Stimulated activated CD4-positive, alpha-beta T cell treated with anti-CD3 and anti-CD28 coated beads, Interleukin-12 subunit alpha, Interleukin-12 subunit beta, amount 100 ng/mL, for 4 hours (primary cell): ENCODE data around the gene PDS5A.
"Not testable (repeated sequence)": the region's sequence is repeated elsewhere in the genome, so short reads cannot be mapped to it uniquely, and the experiment has no call there.

Experiments used
- DNase-seq: peaks from one replicate; pipeline ENCODE4 v3.0.0-alpha.2; 2020

PDS5A gene, protein sequence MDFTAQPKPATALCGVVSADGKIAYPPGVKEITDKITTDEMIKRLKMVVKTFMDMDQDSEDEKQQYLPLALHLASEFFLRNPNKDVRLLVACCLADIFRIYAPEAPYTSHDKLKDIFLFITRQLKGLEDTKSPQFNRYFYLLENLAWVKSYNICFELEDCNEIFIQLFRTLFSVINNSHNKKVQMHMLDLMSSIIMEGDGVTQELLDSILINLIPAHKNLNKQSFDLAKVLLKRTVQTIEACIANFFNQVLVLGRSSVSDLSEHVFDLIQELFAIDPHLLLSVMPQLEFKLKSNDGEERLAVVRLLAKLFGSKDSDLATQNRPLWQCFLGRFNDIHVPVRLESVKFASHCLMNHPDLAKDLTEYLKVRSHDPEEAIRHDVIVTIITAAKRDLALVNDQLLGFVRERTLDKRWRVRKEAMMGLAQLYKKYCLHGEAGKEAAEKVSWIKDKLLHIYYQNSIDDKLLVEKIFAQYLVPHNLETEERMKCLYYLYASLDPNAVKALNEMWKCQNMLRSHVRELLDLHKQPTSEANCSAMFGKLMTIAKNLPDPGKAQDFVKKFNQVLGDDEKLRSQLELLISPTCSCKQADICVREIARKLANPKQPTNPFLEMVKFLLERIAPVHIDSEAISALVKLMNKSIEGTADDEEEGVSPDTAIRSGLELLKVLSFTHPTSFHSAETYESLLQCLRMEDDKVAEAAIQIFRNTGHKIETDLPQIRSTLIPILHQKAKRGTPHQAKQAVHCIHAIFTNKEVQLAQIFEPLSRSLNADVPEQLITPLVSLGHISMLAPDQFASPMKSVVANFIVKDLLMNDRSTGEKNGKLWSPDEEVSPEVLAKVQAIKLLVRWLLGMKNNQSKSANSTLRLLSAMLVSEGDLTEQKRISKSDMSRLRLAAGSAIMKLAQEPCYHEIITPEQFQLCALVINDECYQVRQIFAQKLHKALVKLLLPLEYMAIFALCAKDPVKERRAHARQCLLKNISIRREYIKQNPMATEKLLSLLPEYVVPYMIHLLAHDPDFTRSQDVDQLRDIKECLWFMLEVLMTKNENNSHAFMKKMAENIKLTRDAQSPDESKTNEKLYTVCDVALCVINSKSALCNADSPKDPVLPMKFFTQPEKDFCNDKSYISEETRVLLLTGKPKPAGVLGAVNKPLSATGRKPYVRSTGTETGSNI (N-terminal part only)

DNA sequence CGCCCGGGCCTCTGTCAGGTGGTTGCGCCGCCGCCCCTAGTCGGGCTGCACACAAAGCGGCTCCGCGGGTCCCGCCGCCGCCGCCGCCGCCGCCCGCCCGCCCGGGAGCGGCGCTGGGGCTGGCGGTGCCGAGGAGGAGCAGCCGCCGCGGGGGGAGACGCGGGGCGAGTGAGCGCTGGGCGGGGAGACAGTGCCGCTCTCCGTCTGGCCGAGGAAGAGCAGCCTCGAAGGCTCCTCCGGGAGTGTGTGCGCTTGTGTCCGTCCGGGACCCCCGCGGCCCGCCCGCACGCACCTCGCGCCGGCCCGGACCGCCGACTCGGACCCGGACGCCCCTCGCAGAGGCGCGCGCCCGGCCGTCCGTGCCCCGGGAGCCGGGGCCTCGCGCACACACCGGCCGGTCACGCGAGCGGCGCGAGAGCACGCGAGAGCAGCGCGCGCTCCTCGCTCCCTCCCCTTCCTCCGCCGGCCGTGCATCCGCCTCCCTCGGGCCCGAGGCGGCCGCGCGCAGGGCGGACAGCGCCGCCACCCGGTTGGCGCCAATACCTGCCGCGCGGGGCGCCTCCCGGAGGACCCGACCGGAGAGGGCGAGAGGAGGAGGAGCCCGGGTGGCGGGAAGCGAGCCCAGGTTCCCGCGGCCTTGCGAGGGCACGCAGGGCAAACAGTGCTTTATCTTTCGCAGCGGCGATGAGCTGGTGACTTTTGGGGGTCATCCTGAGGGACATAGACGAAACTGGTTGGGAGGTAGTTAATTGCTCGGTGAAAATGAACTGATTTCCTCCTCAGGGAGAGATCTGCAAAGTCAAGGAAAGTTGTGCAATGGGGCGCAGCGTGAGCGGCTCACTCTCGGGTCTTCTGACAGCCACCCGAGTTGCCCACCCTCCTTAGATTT, at the start of gene PDS5A:
Gene PDS5A (minus strand): TSS at position 423 of the 889 bp plus-strand sequence. CDS start 1,334 bp downstream, outside the sequence.
- peak; percentile 87 for DNase-seq

DNA sequence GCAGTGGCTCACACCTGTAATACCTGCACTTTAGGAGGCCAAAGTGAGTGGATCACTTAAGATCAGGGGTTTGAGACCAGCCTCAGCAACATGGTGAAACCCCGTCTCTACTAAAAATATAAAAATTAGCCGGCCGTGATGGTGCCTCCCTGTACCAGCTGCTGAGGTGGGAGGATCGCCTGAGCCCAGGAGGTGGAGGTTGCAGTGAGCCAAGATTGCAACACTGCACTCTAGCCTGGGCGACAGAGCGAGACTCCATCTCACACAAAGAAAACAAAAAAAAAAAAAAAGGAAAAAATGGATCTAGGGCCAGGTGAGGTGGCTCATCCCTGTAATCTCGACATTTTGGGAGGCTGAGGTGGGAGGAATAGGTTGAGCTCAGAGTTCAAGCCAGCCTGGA, 46.3 kb upstream of the PDS5A start:
- not testable (repeated sequence) for DNase-seq

DNA sequence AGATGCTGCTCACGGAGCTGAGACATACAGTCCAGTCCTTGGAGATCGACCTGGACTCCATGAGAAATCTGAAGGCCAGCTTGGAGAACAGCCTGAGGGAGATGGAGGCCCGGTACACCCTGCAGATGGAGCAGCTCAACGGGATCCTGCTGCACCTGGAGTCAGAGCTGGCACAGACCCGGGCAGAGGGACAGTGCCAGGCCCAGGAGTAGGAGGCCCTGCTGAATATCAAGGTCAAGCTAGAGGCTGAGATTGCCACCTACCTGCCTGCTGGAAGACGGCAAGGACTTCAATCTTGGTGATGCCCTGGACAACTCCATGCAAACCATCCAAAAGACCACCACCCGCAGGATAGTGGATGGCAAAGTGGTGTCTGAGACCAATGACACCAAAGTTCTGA, 43.4 kb upstream of the PDS5A start:
- DNase-seq: not testable (repeated sequence)

DNA sequence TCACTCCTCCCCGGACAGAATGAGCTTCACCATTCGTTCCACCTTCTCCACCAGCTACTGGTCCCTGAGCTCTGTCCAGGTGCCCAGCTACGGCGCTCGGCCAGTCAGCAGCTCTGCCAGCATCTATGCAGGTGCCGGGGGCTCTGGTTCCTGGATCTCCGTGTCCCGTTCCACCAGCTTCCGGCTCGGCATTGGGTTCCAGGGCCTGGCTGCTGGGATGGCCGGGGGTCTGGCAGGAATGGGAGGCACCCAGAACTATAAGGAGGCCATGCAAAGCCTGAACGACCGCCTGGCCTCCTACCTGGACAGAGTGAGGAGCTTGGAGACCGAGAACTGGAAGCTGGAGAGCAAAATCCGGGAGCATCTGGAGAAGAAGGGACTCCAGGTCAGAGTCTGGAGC, 42.5 kb upstream of the PDS5A start:
- DNase-seq: no peak

DNA sequence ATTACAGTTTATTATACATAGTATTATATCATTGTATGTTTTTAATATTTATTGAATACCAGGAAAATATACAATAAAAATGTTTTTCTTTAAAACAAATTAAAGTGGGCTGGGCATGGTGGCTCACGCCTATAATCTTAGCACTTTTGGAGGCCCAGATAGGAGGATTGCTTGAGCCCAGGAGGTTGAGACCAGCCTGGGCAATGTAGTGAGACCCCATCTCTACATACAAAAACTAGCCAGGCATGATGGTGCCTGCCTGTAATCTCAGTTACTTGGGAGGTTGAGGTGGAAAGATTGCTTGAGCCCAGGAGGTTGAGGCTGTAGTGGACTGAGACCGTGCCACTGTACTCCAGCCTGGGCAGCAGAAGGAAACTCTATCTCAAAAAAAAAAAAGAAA, 38.3 kb upstream of the PDS5A start:
- no peak for DNase-seq

DNA sequence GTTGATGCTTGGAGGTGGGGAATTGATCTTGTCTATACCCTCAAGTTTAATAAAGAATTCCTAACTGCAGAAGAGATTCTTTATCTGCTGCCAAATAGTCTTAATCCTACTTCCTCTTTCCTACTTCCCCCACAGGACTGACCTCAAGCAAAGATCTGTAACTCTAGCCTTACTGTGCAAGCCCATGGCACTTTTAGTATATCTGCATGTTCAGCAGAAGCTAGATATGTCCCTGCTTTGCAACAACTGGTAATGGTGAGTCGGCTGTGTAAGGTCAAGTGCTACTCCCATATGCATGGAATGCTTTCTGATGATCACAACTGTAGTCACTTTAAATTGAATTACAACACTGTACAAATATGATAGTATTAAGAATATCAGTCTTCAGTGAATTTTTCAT, 26.3 kb upstream of the PDS5A start:
- no peak for DNase-seq

DNA sequence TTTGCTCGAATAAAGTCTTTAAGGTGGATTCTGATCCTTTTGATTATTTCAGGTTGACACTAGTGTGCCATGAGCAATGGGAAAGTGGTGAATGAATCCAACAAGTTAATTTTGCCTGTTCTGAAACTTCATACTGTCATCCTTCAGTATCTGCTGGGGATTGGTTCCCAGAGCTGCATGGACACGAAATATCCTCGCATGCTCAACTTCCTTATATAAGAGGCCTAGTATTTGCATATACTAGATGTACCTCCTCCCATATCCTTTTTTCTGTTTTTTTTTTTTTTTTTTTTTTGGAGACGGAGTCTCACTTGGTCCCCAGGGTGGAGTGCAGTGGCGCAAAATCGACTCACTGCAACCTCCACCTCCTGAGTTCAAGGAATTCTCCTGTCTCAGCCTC, 23.0 kb upstream of the PDS5A start:
- no peak for DNase-seq

DNA sequence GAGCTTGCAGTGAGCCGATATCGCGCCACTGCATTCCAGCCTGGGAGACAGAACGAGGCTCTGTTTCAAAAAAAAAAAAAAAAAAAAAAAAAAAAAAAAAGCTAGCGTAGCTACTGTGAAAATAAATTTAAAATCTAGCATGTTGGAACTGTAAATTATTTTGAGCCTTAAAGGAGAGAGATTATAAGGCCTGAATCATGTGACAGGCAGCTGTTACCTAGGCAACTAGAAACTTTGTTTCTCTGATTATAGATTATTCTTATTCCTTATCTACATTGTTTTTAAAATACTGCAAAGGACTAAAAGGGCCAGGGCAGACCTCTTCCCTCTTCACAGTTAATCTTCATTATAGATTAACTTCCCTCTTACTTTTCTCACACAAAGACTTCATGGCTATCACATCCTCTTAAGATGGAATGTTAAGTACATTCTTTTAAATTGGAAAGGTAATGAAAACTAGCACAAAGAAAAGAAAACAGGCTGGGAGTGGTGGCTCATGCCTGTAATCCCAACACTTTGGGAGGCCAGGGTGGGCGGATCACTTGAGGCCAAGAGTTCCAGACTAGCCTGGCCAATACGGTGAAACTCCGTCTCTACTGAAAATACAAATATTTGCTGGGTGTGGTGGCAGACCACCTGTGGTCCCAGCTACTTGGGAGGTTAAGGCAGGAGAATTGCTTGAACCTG, 21.1 kb upstream of the PDS5A start:
- DNase-seq: no peak

DNA sequence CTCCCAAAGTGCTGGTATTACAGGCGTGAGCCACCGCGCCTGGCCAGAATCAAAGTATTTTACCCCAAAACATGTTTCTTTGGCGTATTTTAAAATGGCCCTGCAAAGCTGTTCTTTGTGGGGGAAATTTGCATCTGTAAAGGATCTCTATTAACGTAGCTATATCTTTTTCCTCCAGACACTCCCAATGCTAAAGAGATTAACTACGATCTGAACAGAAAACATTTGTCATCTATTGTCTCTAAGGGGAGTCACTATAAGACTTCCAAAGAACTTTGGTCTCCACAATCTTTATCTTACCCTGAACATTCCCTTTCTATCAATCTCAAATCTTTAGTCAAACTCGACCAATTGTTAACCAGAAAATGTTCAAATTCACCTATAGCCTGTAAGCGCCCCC, 19.1 kb upstream of the PDS5A start:
- DNase-seq: no peak

DNA sequence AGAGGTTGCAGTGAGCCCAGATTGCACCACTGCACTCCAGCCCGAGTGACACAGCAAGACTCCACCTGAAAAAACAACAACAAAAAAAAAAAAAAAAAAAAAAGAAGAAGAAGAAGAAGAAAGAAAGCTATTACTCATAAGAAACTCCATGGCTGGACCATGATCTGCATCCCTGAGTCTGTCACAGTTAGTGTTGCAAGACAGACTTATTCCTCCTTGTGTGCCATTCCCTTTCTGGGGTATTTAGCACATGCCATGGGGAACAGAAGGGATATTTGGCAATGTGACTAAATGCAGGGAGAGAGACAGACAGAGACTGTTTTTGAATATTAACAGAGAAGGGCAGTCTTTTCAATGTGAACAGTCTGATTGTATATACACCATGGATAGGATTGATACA, 16.7 kb upstream of the PDS5A start:
- DNase-seq: no peak

DNA sequence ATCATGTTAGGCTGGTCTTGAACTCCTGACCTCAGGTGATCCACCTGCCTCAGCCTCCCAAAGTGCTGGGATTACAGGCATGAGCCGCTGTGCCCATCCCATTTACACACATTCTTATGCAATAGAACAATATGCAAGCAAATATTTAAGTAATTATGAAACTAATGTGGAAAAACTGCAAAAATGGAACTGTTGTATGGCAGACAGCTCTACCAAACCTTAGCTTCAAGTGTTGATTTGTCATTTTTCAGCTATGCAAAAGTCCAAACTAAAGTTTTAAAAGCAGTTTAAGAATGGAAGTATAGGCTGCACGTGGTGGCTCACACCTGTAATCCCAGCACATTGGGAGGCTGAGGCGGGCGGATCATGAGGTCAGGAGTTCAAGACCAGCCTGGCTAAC, 11.7 kb upstream of the PDS5A start:
- DNase-seq: not testable (repeated sequence)

DNA sequence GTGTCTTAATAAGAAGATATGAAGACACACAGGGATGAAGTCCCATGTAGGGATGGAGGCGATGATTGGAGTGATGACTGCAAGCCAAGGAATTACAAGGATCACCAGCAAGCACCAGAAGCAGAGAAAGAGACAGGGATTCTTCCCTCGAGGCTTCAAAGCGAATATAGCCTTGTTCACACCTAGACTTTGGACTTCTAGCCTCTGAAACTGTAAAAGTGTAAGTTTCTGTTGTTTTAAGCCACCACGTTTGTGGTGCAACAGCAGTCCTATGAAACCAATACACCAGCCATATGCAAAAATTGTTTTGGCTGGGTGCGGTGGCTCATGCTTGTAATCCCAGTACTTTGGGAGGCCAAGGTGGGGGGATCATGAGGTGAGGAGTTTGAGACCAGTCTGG, 9.8 kb upstream of the PDS5A start:
- no peak for DNase-seq

DNA sequence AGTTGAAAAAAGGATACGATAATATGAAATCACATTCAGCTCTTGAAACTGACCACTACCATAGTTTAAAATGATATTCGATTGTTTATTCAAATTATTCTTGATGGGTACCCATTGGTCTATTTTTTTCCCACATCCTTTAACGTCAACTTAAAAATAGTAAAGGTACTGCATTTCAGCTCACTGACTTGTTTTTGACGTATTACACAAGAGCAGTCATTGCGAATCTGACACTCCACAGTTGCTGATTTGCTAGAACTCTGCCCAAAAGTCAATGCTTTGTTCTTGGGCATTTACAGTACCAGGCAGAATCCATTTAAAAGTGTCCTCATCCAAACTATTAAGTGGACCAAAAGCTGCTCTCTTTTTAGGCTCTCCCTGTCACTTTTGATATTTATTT, 1.2 kb upstream of the PDS5A start:
- no peak for DNase-seq

DNA sequence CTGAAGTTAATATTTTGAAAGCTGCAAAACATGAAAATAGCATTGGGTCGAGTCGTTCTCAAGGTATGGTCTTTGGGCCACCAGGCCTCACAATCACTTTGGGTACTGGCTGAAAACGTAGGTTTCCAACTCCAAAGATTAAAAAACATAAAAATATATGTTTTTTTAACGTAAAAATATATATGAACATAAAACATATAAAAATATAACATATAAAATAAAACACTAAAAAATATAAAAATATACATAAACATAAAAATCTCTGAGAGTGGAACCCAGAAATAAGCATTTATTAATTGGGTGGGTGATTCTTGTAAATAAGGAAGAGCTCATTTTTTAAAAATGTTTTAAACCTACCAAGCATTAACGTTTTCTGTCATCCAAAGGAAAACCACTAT, 666 bp upstream of the PDS5A start:
- DNase-seq: no peak

DNA sequence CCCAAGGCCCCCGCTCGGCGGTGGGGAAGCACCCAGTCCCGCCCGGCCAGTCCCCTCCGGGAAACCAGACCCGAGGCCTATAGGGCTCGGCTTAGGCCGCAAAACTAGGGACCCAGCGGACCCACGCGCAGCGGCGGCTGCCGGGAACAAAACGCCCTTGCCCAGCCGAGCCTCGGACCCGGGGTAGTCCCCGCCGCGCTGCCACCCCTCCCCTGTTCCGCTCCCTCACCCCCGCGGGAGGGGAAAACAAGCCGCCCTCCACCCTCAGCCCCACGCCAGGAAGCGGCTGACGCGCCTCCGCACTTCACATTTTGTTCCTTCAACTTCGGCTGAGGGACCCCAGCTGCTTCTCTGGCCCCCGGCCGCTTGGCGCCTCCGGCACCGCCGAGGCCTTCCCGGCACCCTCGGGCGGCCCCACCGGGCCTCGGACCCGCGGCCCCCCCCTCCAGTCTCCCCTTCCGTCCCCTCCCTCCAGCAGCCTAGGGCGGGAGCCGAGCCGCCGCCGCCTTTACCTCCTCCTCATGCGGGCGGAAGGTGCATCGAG, 694 bp downstream of the PDS5A start:
- peak; percentile 47 for DNase-seq

DNA sequence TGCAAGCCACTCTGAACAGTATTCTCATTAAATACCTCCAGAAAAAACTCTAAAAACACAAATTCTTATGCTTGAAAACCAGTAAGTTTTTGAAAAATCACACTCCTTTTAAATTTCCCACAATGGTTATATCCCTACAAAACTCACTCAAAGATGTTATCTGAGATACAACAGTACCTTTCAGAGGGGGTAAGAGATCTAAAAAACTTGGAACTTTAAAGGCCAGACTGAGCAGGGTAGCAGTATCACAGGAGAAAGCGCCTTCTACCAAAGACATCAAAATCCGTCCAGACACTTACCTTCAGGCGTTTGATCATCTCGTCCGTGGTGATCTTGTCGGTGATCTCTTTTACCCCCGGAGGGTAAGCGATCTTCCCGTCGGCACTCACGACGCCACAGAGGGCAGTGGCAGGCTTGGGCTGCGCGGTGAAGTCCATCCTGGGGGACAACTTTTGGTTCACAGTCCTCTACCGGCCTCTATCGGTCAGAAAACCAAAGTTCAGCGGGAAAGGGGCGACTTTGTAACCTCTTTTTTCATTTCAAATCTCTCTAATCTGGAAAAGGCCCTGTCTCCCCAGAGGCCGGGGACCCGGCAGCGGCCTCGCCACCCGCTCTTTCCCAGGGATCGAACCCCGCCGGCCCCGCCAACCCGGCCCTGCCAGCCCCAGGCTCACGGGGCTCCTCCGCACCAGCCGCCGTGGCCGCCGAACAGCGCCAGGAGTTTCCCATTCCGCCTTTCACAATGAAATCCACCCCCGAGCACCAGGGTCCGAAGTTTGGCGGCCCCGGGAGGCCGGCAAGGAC, 1.4 kb downstream of the PDS5A start:
- peak; percentile 52 for DNase-seq

DNA sequence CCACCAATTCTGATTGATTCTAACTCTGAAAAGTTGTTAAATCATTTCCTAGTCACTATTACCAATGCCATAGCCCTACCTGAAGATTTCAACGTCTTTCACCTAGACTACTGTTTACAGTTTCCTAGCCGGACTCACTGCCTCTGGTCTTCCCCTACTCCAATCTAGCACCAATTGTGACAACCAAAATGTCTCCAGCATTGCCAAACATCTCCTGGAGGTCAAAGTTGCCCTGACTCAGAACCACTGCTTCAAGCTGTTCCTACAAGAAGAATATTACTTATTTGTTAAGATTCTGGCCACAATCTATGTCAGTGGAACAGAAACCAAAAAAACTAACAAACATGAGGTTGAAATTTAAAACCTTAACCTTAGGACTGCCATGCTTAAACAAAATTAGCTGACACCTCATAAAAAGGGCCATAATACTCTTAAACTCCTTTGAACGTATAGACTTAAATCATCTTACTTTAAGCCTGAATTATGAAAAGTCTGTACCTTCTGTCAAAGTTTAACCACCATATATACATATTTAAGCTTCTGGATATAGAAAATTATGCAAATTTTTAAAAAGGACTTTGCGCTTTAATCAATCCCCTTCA, 2.1 kb downstream of the PDS5A start:
- no peak for DNase-seq

DNA sequence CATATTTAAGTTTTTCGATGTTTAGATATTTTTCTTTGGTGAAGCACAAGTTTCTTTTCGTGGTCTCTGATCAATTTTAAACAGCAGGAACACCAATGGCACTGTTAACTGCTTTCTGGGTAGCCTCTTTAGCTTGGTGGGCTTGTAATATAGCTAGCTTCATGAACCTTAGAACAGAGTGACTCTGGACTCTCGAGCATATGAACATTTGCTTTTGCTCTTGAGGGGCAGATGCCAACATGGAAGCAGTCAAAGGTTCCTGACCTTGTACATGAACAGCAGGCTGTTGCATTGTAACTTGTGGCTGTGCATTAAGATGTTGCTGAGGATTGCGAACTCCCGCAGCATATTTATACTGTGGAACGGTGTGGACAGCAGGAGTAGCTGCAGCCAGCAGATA, 4.7 kb downstream of the PDS5A start:
- DNase-seq: not testable (repeated sequence)

DNA sequence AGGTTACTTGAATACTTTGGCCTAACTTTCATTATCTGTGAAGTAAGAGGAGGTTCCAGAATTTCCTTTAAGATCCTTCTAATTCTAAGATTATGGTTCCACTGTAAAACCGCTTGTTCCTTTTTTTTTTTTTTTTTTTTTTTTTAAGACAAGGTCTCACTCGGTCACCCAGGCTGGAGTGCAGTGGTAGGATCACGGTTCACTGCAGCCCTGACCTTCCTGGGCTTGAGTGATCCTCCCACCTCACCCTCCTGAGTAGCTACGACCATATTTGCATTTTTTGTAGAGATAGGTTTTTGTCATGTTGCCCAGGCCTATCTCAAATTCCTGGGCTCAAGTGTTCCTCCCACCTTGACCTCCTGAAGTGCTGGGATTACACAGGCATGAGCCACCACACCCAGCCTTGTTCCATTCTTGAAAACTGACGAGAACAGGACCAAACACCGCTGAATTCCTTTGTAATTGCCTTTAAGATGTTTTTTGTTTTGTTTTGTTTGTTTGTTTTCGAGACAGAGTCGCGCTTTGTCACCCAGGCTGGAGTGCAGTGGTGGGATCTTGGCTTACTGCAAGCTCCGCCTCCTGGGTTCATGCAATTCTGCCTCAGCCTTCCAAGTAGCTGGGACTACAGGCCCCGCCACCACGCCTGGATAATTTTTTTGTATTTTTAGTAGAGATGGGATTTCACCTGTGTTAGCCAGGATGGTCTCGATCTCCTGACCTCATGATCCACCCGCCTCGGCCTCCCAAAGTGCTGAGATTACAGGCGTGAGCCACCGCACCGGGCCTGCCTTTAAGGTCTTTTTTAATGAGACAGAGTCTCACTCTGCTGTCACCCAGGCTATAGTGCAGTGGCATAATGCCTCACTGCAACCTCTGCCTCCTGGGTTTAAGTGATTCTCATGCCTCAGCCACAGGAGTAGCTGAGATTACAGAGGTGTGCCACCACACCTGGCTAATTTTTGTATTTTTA, 6.8 kb downstream of the PDS5A start:
- DNase-seq: no peak
